Measurements from ENCODE around the gene OR8A1.

The OR8A1 gene

DNA sequence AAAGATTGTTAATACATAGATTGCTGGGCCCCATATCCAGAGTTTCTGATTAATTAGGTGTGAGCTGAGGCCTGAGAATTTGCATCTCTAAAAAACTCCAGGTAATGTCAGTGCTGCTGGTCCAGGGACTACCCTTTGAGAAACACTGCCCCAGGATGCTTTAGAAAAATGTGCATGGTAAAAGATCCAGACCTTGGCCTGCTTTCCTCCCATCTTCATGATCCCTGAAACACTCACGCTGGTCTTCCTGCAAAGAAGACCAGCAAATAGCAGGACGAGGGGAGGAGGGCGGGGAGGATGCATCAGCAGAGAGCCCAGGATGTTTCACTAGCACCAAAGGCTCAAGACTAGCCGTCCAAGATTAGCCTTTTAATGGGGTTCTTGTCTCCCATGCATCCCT lies at the start of gene OR8A1:
TSS of gene OR8A1 (plus strand) at position 301 of the 400 bp plus-strand sequence. CDS start 123 bp downstream, outside the sequence.
- ATAC-seq: no peak

GRCh38 chr11:124520550-124520854 lies 49.3 kb upstream of the OR8A1 start:
- no peak for ATAC-seq

DNA sequence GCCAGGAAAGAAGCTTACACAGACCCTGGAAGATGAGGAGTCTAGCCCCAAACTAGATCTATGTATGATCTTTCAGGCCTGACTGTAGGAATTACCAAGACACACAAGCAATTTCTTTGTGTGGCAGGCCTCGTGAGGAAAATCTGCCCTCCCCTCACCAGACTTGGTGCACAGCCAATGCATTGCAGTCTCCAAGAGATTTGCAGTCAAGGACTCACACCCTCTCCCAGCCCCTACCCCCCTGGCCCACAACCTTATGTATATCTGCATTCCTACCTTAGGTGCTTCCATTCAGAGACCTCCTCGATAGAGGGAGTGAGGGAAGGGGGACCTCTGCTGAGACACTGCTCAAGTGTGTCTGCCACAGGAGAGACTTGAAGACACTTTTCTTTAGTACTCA lies 36.2 kb upstream of the OR8A1 start:
- no peak for ATAC-seq

GRCh38 chr11:124534051-124534450 lies 35.7 kb upstream of the OR8A1 start:
- ATAC-seq: no peak

GRCh38 chr11:124535552-124536232 lies 34.1 kb upstream of the OR8A1 start:
- ATAC-seq: no peak

GRCh38 chr11:124536520-124536919 lies 33.3 kb upstream of the OR8A1 start:
- ATAC-seq: no peak

- no peak for ATAC-seq
These were observed 31.8 kb upstream of the OR8A1 start for GRCh38 chr11:124538019-124538418.

- ATAC-seq: no peak
These were observed 28.6 kb upstream of the OR8A1 start for GRCh38 chr11:124541204-124541603.

- no peak for ATAC-seq
These were observed 26.7 kb upstream of the OR8A1 start for GRCh38 chr11:124543145-124543544.

DNA sequence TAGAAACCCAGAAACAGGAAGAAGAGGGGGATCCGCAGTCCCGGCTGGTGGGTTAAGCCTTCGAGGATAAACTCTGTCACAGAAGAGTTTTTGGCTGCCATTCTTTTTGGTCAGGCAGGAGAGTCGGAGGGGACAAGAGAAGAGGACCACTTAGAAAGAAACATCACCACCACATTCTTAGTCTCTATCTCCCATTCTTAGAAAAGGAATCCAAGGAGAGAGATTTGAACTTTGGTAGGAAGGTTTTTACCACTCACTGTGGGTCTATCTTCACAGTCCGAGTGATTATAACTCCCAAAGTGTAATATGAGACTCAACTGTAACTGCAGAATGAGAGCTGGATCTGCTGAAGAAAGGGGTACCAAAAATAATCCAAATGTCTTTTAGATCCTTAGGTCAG lies 26.2 kb upstream of the OR8A1 start, which contains the start of gene OR8B12:
TSS of gene OR8B12 (minus strand) at position 101 of the 400 bp plus-strand sequence. CDS start at position 101, 0 bp downstream.
- ATAC-seq: no peak

- no peak for ATAC-seq
These were observed 18.6 kb upstream of the OR8A1 start for GRCh38 chr11:124551189-124551588.

GRCh38 chr11:124551987-124552386 lies 17.8 kb upstream of the OR8A1 start:
- no peak for ATAC-seq

DNA sequence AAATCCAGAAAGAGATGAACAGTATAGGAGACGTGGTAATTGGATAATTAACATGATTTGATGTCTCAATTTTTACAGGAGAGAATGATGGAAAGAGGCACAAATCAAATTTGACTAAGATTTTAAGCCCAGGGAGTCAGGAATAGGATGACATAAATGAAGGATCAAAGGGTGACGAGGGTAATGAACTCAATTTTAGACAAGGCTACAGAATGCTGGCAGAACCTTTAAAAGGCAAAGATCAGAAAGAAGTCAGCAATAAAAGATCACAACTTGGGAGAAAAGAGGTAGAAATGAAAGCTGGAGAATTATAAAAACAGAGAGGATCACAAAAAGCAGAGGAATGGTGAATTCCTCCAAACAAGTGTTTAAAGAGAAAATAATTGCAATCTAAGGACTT lies 13.0 kb upstream of the OR8A1 start:
- no peak for ATAC-seq

DNA sequence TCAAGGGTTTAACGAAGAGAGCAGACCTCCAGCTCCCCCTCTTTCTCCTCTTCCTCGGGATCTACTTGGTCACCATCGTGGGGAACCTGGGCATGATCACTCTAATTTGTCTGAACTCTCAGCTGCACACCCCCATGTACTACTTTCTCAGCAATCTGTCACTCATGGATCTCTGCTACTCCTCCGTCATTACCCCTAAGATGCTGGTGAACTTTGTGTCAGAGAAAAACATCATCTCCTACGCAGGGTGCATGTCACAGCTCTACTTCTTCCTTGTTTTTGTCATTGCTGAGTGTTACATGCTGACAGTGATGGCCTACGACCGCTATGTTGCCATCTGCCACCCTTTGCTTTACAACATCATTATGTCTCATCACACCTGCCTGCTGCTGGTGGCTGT lies 363 bp downstream of the OR8A1 start:
- ATAC-seq: no peak

- no peak for ATAC-seq
These were observed 8.1 kb downstream of the OR8A1 start for GRCh38 chr11:124577716-124578427.

DNA sequence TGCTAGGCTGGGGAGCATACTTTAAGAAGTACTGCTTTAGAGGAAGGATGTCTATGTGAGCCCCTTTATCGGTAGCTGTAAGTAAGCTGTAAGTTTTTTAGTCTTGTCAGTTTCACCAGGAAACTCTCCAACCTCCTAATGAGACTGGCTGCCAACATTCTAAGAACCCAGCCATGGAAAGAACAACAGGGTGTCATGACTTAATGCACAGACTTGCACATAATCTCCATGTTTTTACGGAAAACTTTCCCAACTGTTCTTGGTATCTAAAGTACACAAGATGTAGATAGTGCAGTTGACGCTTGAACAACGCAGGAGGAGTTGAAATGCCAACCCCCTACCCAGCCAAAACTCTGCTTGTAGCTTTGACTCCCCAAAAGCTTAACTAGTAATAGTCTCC lies 9.0 kb downstream of the OR8A1 start:
- no peak for ATAC-seq

- no peak for ATAC-seq
These were observed 12.0 kb downstream of the OR8A1 start for GRCh38 chr11:124581817-124582216.

GRCh38 chr11:124582565-124582964 lies 12.8 kb downstream of the OR8A1 start:
- no peak for ATAC-seq

GRCh38 chr11:124583781-124584180 lies 14.0 kb downstream of the OR8A1 start:
- no peak for ATAC-seq

GRCh38 chr11:124584681-124585372 lies 15.0 kb downstream of the OR8A1 start:
- no peak for ATAC-seq

- peak in 1 of 2 donors; percentile 43 for ATAC-seq
These were observed 16.6 kb downstream of the OR8A1 start for GRCh38 chr11:124586238-124586860.

- ATAC-seq: no peak
These were observed 21.6 kb downstream of the OR8A1 start for GRCh38 chr11:124591430-124591829.

DNA sequence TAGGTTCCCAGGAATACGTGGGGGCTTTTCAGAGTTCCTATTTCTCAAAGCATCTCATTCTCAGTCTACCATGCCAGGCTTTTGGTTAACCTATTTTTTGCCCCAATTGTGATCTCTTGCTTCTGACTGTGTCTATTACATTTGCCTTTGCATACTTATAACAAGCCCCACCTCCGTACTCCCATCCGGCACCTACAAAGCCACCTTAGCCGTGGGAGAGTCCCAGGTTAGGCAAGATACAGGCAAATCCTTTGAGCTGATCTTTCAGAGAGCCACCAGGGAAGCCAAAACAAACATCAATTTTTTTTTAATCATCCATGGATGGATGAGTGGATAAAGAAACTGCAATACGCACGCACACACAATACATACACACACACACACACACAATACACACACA lies 22.8 kb downstream of the OR8A1 start:
- no peak for ATAC-seq
